Measurements from ENCODE around the gene CRABP2. TPM values are rescaled to one million over a fixed set of nuclear protein-coding genes. Genes with fewer than 3 reads are reported as not detected.

CRABP2 gene
- total RNA-seq, 1 experiment from 2014 or later = 1,115 TPM

GRCh38 chr1:156676820-156677615, 28.4 kb downstream of the CRABP2 start, which contains the start of gene NES:
Gene NES, minus strand, starts transcription at chr1:156677407. Its CDS starts 143 bp downstream, at chr1:156677264.
- peak within 1 kb of the TSS; percentile 72 for H3K27ac ChIP-seq (ENCODE audit: low read length)
- POLR2A ChIA-PET = interaction anchor here (0.5 to 1.0 kb wide), 7 partner anchors 17 to 86 kb away, joined by 4 to 10 read pairs (median 5); partner anchors contain the start of gene METTL25B
- ATAC-seq = peak; percentile 71

GRCh38 chr1:156676114-156676819, 29.1 kb downstream of the CRABP2 start:
- Histone ChIP-seq H3K4me1 (ENCODE audit: control insufficient read depth, insufficient read depth, low read length) (peaks cover 18% of the 10 kb centered on the region), H3K36me3 (ENCODE audit: control insufficient read depth, insufficient read depth, low read length) (no peaks in the 10 kb centered on the region), H3K9me3 (ENCODE audit: control insufficient read depth, insufficient read depth, low read depth, low read length) (no peaks in the 10 kb centered on the region), H3K27me3 (ENCODE audit: control insufficient read depth, insufficient read depth, low read length) (no peaks in the 10 kb centered on the region), H3K4me3 (ENCODE audit: low read depth in 2 of 2, low read length in 2 of 2) (peak overlapping the region; percentile 37 to 57), H3K27ac (ENCODE audit: low read length) (peak overlapping the region; percentile 72)
- ATAC-seq (peak; percentile 56), DNase-seq (ENCODE audit: low read depth, low spot score) (no peak)
- BruUV-seq (replicated peaks) = no TSS peak
- POLR2A ChIA-PET = interaction anchor here (0.6 to 1.0 kb wide), 4 partner anchors 17 to 85 kb away, joined by 4 to 8 read pairs (median 5); no protein-coding TSS in a partner anchor
- intact Hi-C loops (cut with micrococcal nuclease; ENCODE audit: unreplicated experiment) (no loop called here), in situ Hi-C loops (cut with HindIII; ENCODE audit: low pct_unique_long_range_greater_than_20kb, low sequenced_read_pairs) (no loop called here)
- TF ChIP-seq SIN3A (IDR thresholded peaks at IDR 0.05; ENCODE audit: borderline replicate concordance, insufficient read depth, low read depth, low read length) (no peak), TCF7L2 (IDR thresholded peaks at IDR 0.05; ENCODE audit: low read depth, low read length) (no peak), CTCF (IDR thresholded peaks at IDR 0.05) (no peak), POLR2AphosphoS5 (IDR thresholded peaks at IDR 0.05; ENCODE audit: low read depth, low read length) (no peak), REST (IDR thresholded peaks at IDR 0.05; ENCODE audit: insufficient read depth in 1 of 2, low read depth in 2 of 2, low read length in 1 of 2) (no peak)
- CTCF ChIA-PET = interaction anchor here (0.6 to 3.6 kb wide), 12 partner anchors 8 to 191 kb away, joined by 4 to 47 read pairs (median 6); no protein-coding TSS in a partner anchor

More at GRCh38 chr1:156676820-156677615, 28.4 kb downstream of the CRABP2 start, which contains the start of gene NES:
- CTCF ChIA-PET = interaction anchor here (0.6 to 3.6 kb wide), 13 partner anchors 9 to 190 kb away, joined by 3 to 47 read pairs (median 6); no protein-coding TSS in a partner anchor
- intact Hi-C loops (cut with micrococcal nuclease; ENCODE audit: unreplicated experiment) (loop anchor here (1.0 kb wide), 1 partner anchor 17 kb away; no protein-coding TSS in a partner anchor), in situ Hi-C loops (cut with HindIII; ENCODE audit: low pct_unique_long_range_greater_than_20kb, low sequenced_read_pairs) (no loop called here)
- H3K27me3 ChIP-seq (ENCODE audit: control insufficient read depth, insufficient read depth, low read length) = no peaks in the 10 kb centered on the region
- TF ChIP-seq POLR2AphosphoS5 (IDR thresholded peaks at IDR 0.05; ENCODE audit: low read depth, low read length) (0 out of 2 replicates have a peak, but pooled peaks have one; percentile 42), TCF7L2 (IDR thresholded peaks at IDR 0.05; ENCODE audit: low read depth, low read length) (no peak)
- H3K4me1 ChIP-seq (ENCODE audit: control insufficient read depth, insufficient read depth, low read length) = peaks cover 18% of the 10 kb centered on the region
- DNase-seq (ENCODE audit: low read depth, low spot score) = no peak
- H3K36me3 ChIP-seq (ENCODE audit: control insufficient read depth, insufficient read depth, low read length) = no peaks in the 10 kb centered on the region
- H3K9me3 ChIP-seq (ENCODE audit: control insufficient read depth, insufficient read depth, low read depth, low read length) = no peaks in the 10 kb centered on the region
- BruUV-seq (replicated peaks) = TSS peak; percentile 81
- peak within 1 kb of the TSS; percentile 37 to 57 for H3K4me3 ChIP-seq (ENCODE audit: low read depth in 2 of 2, low read length in 2 of 2)

Data from Panc1 (cell line).